NCI-H510A (cell line): ENCODE data around the gene FOXJ3.

Experiments used
- DNase-seq: peaks from one replicate; lab custom pipeline; 2025; lab: John Stamatoyannopoulos, UW

The FOXJ3 gene

GRCh38 chr1:42335050-42335808 lies at the start of gene FOXJ3:
TSS of gene FOXJ3 (minus strand) at chr1:42335235. CDS start at chr1:42311093, 24,142 bp downstream.
- DNase-seq, result peak; percentile 97

- DNase-seq, result no peak
Measured at GRCh38 chr1:42381280-42381673, 46.2 kb upstream of the FOXJ3 start.

- peak; percentile 73 for DNase-seq
Measured at GRCh38 chr1:42380586-42381279, 45.7 kb upstream of the FOXJ3 start, which contains the start of gene RIMKLA. TSS of gene RIMKLA (plus strand) at chr1:42380792. CDS start at chr1:42380935, 143 bp downstream.

GRCh38 chr1:42379794-42380585 lies 45.0 kb upstream of the FOXJ3 start:
- DNase-seq, result peak; percentile 43

- DNase-seq, result no peak
Measured at GRCh38 chr1:42372796-42373195, 37.8 kb upstream of the FOXJ3 start.

GRCh38 chr1:42370876-42371549 lies 36.0 kb upstream of the FOXJ3 start:
- no peak for DNase-seq

- no peak for DNase-seq
Measured at GRCh38 chr1:42369471-42369870, 34.4 kb upstream of the FOXJ3 start.

- no peak for DNase-seq
Measured at GRCh38 chr1:42368096-42368795, 33.2 kb upstream of the FOXJ3 start.

GRCh38 chr1:42365118-42365517 lies 30.1 kb upstream of the FOXJ3 start:
- no peak for DNase-seq

GRCh38 chr1:42364542-42364941 lies 29.5 kb upstream of the FOXJ3 start:
- no peak for DNase-seq

- DNase-seq, result no peak
Measured at GRCh38 chr1:42364089-42364488, 29.1 kb upstream of the FOXJ3 start.

GRCh38 chr1:42359466-42359865 lies 24.4 kb upstream of the FOXJ3 start:
- no peak for DNase-seq

GRCh38 chr1:42358791-42359190 lies 23.8 kb upstream of the FOXJ3 start:
- DNase-seq, result no peak

- no peak for DNase-seq
Measured at GRCh38 chr1:42350086-42350485, 15.1 kb upstream of the FOXJ3 start.

GRCh38 chr1:42348498-42348897 lies 13.5 kb upstream of the FOXJ3 start:
- no peak for DNase-seq

GRCh38 chr1:42343049-42343448 lies 8.0 kb upstream of the FOXJ3 start:
- no peak for DNase-seq

GRCh38 chr1:42340901-42341300 lies 5.9 kb upstream of the FOXJ3 start:
- peak; percentile 46 for DNase-seq

GRCh38 chr1:42340093-42340492 lies 5.1 kb upstream of the FOXJ3 start:
- DNase-seq, result peak; percentile 98

GRCh38 chr1:42336978-42337377 lies 1.9 kb upstream of the FOXJ3 start:
- DNase-seq, result no peak

GRCh38 chr1:42335809-42336518 lies 929 bp upstream of the FOXJ3 start:
- DNase-seq, result peak; percentile 50
